H1 (cell line): ENCODE data around the gene XK. TPM values are rescaled to one million over a fixed set of nuclear protein-coding genes. Genes with fewer than 3 reads are reported as not detected.

Source experiments
- CTCF ChIA-PET: fragments of 300-600 bp; sonication (Branson Sonifier 250); formaldehyde crosslinking; loops from one replicate; lab custom pipeline; 2021; ENCODE audit not compliant: partially characterized antibody; lab: Charles Lee
- POLR2A ChIA-PET: fragments of 300-600 bp; sonication (Branson Sonifier 250); formaldehyde crosslinking; loops from one replicate; lab custom pipeline; 2021; ENCODE audit warnings: inconsistent platforms; ENCODE audit not compliant: partially characterized antibody; lab: Charles Lee
- DNase-seq, 2 experiments: peaks; one replicate each; pipeline versions ENCODE4 v3.0.0 to v3.0.0-alpha.2; 2010 to 2022; ENCODE audit warnings: low spot score in 2 of 2, low read depth in 1 of 2, mixed read lengths in 1 of 2
- FAIRE-seq: peaks from 2 replicates; lab custom pipeline; 2011; peaks lifted over from hg19 to GRCh38; lab: Jason Lieb, UNC
- H2AFZ ChIP-seq: 2 replicates; pipeline ENCODE4 v1.8.1; 2012; ENCODE audit warnings: low read length, inconsistent platforms
- H2AK5ac ChIP-seq: 2 replicates; pipeline ENCODE4 v1.6.1; 2013; ENCODE audit warnings: low read depth, low read length
- H2BK120ac ChIP-seq: replicated peaks from 2 replicates; pipeline ENCODE3; 2013; ENCODE audit warnings: low read depth, low read length, inconsistent platforms
- H2BK12ac ChIP-seq: 2 replicates; pipeline ENCODE4 v1.6.1; 2013; ENCODE audit warnings: low read depth, low read length
- H2BK15ac ChIP-seq: 2 replicates; pipeline ENCODE4 v1.6.1; 2013; ENCODE audit warnings: low read length
- H2BK20ac ChIP-seq: 2 replicates; pipeline ENCODE4 v1.6.1; 2013; ENCODE audit warnings: low read length
- H2BK5ac ChIP-seq: 2 replicates; pipeline ENCODE4 v1.6.1; 2013; ENCODE audit warnings: low read depth, low read length
- H3K14ac ChIP-seq: 2 replicates; pipeline ENCODE4 v1.6.1; 2013; ENCODE audit warnings: inconsistent platforms; ENCODE audit not compliant: insufficient read length
- H3K18ac ChIP-seq: 2 replicates; pipeline ENCODE4 v1.6.1; 2013; ENCODE audit warnings: low read length; ENCODE audit errors: extremely low read depth
- H3K23ac ChIP-seq: 2 replicates; pipeline ENCODE4 v1.6.1; 2013; ENCODE audit warnings: inconsistent platforms; ENCODE audit not compliant: insufficient read length
- H3K23me2 ChIP-seq: 2 replicates; pipeline ENCODE4 v1.6.1; 2013; ENCODE audit warnings: low read depth, low read length
- H3K27ac ChIP-seq: 2 replicates; pipeline ENCODE4 v1.6.1; 2011; ENCODE audit warnings: low read depth, low read length, inconsistent platforms
- H3K27me3 ChIP-seq, 4 experiments: replicated peaks in 1 of 4; 1 replicate in 1 of 4; 2 replicates in 3 of 4; pipeline versions ENCODE4 v1.6.1 to v1.8.1; 2011 to 2013; ENCODE audit warnings: low read length in 3 of 4, mild to moderate bottlenecking in 3 of 4, inconsistent platforms in 2 of 4, mixed read lengths in 2 of 4, moderate library complexity in 1 of 4; ENCODE audit not compliant: control insufficient read depth in 3 of 4, insufficient read depth in 3 of 4; ENCODE audit errors: extremely low read depth in 1 of 4
- H3K36me3 ChIP-seq, 4 experiments: 2 replicates each; pipeline versions ENCODE4 v1.6.1 to v1.8.1; 2011 to 2013; ENCODE audit warnings: mild to moderate bottlenecking in 4 of 4, low read length in 3 of 4, moderate library complexity in 2 of 4, control low read depth in 1 of 4, inconsistent platforms in 1 of 4; ENCODE audit not compliant: insufficient read depth in 4 of 4, control insufficient read depth in 2 of 4
- H3K4ac ChIP-seq: replicated peaks from 2 replicates; pipeline ENCODE3; 2013; ENCODE audit warnings: low read length, low read depth, mixed read lengths, inconsistent platforms; ENCODE audit not compliant: insufficient read length
- H3K4me1 ChIP-seq, 4 experiments: replicated peaks in 1 of 4; 1 replicate in 1 of 4; 2 replicates in 3 of 4; pipeline versions ENCODE4 v1.6.1 to v1.8.1; 2011 to 2013; ENCODE audit warnings: low read length in 3 of 4, inconsistent platforms in 2 of 4, mixed read lengths in 1 of 4; ENCODE audit not compliant: insufficient read depth in 4 of 4, control insufficient read depth in 3 of 4
- H3K4me2 ChIP-seq, 2 experiments: 2 replicates each; pipeline versions ENCODE4 v1.6.1 to v1.8.1; 2011 to 2013; ENCODE audit warnings: low read depth in 2 of 2, low read length in 2 of 2, control low read depth in 1 of 2, inconsistent platforms in 1 of 2, mild to moderate bottlenecking in 1 of 2; ENCODE audit not compliant: insufficient read depth in 1 of 2
- H3K4me3 ChIP-seq, 4 experiments: fragments of 200-600, 300-600 bp in 1 of 4; sonication (generic), shearing (Covaris generic), sonication (Bioruptor Twin) in 1 of 4; 2 replicates each; pipeline versions ENCODE4 v1.5.1 to v1.8.1; 2011 to 2016; ENCODE audit warnings: low read length in 4 of 4, low read depth in 3 of 4, control low read depth in 2 of 4, inconsistent platforms in 2 of 4, mild to moderate bottlenecking in 2 of 4, mixed read lengths in 1 of 4, moderate library complexity in 1 of 4; ENCODE audit not compliant: insufficient read depth in 2 of 4; ENCODE audit errors: extremely low read depth in 1 of 4
- H3K56ac ChIP-seq: replicated peaks from 2 replicates; pipeline ENCODE3; 2013; ENCODE audit warnings: low read depth, mild to moderate bottlenecking, mixed read lengths, low read length, inconsistent platforms; ENCODE audit not compliant: insufficient read length
- H3K79me1 ChIP-seq: 2 replicates; pipeline ENCODE4 v1.6.1; 2013; ENCODE audit warnings: low read depth, low read length, control low read depth
- H3K79me2 ChIP-seq, 2 experiments: 2 replicates each; pipeline versions ENCODE4 v1.6.1 to v1.8.1; 2012 to 2013; ENCODE audit warnings: low read length in 2 of 2, mild to moderate bottlenecking in 2 of 2, inconsistent platforms in 1 of 2; ENCODE audit not compliant: insufficient read depth in 2 of 2, control insufficient read depth in 1 of 2
- H3K9ac ChIP-seq, 4 experiments: replicated peaks in 1 of 4; 1 replicate in 1 of 4; 2 replicates in 3 of 4; pipeline versions ENCODE4 v1.6.1 to v1.8.1; 2011 to 2013; ENCODE audit warnings: low read depth in 3 of 4, low read length in 3 of 4, control low read depth in 2 of 4, mild to moderate bottlenecking in 2 of 4, moderate library complexity in 2 of 4, inconsistent platforms in 1 of 4; ENCODE audit errors: extremely low read depth in 1 of 4
- H3K9me3 ChIP-seq, 2 experiments: 2 replicates each; pipeline versions ENCODE4 v1.6.1 to v1.8.1; 2012 to 2013; ENCODE audit warnings: mild to moderate bottlenecking in 2 of 2, moderate library complexity in 2 of 2, control low read depth in 1 of 2, inconsistent platforms in 1 of 2, low read depth in 1 of 2, low read length in 1 of 2, mixed read lengths in 1 of 2; ENCODE audit not compliant: insufficient read depth in 2 of 2
- H4K20me1 ChIP-seq, 2 experiments: replicated peaks in 1 of 2; 2 replicates each; pipeline versions ENCODE3 to v1.8.1; 2011 to 2013; ENCODE audit warnings: inconsistent platforms in 2 of 2, low read length in 2 of 2, mild to moderate bottlenecking in 1 of 2; ENCODE audit not compliant: insufficient read depth in 2 of 2, control insufficient read depth in 1 of 2
- H4K5ac ChIP-seq: 2 replicates; pipeline ENCODE4 v1.6.1; 2013; ENCODE audit warnings: low read length, low read depth, mixed read lengths, inconsistent platforms; ENCODE audit not compliant: insufficient read length
- H4K8ac ChIP-seq: 2 replicates; pipeline ENCODE4 v1.8.0; 2013; ENCODE audit warnings: mild to moderate bottlenecking, moderate library complexity, low read length, inconsistent platforms; ENCODE audit not compliant: insufficient read depth; ENCODE audit errors: extremely low read depth
- H4K91ac ChIP-seq: replicated peaks from 2 replicates; pipeline ENCODE3; 2013; ENCODE audit warnings: low read length, mixed read lengths, inconsistent platforms; ENCODE audit not compliant: insufficient read length
- BACH1 ChIP-seq: IDR thresholded peaks from 2 replicates; pipeline ENCODE4 v1.6.1; 2012; ENCODE audit warnings: low read length, improper control_type of control experiment
- BRCA1 ChIP-seq: IDR thresholded peaks from 2 replicates; pipeline ENCODE4 v1.6.1; 2012; ENCODE audit warnings: low read depth, low read length, improper control_type of control experiment
- CREB1 ChIP-seq: IDR thresholded peaks from 2 replicates; pipeline ENCODE4 v1.6.1; 2012; ENCODE audit warnings: inconsistent platforms
- CTBP2 ChIP-seq: IDR thresholded peaks from 2 replicates; pipeline ENCODE4 v1.7.0; 2011; ENCODE audit warnings: borderline replicate concordance, mild to moderate bottlenecking, moderate library complexity, mixed read lengths, low read length; ENCODE audit not compliant: insufficient read depth, insufficient read length
- EZH2 ChIP-seq: fragments of 200-600 bp; sonication (generic); IDR thresholded peaks from 2 replicates; pipeline ENCODE4 v1.7.1; 2012; ENCODE audit warnings: low read depth, mild to moderate bottlenecking, moderate library complexity, low read length, inconsistent platforms; ENCODE audit not compliant: severe bottlenecking
- GTF2F1 ChIP-seq: IDR thresholded peaks from 2 replicates; pipeline ENCODE4 v1.6.1; 2012; ENCODE audit warnings: low read depth, low read length, improper control_type of control experiment, borderline replicate concordance
- JUND ChIP-seq: IDR thresholded peaks from 2 replicates; pipeline ENCODE4 v1.6.1; 2011; ENCODE audit warnings: mild to moderate bottlenecking, improper control_type of control experiment, low read length
- NANOG ChIP-seq: IDR thresholded peaks from 2 replicates; pipeline ENCODE4 v1.6.1; 2011; ENCODE audit warnings: low read length, low read depth, mild to moderate bottlenecking, inconsistent platforms; ENCODE audit not compliant: insufficient read depth, poor library complexity, severe bottlenecking
- NRF1 ChIP-seq: IDR thresholded peaks from 2 replicates; pipeline ENCODE4 v1.6.1; 2011; ENCODE audit warnings: mild to moderate bottlenecking, low read depth, low read length, improper control_type of control experiment
- RAD21 ChIP-seq, 2 experiments: IDR thresholded peaks in 1 of 2; conservative IDR thresholded peaks in 1 of 2; 2 replicates each; pipeline ENCODE4 v1.6.1; 2011; ENCODE audit warnings: low read depth in 2 of 2, low read length in 2 of 2, improper control_type of control experiment in 1 of 2, inconsistent platforms in 1 of 2, mild to moderate bottlenecking in 1 of 2, moderate library complexity in 1 of 2
- RFX5 ChIP-seq: IDR thresholded peaks from 2 replicates; pipeline ENCODE4 v1.6.1; 2011; ENCODE audit warnings: low read depth, low read length, improper control_type of control experiment, borderline replicate concordance
- SP1 ChIP-seq: IDR thresholded peaks from 2 replicates; pipeline ENCODE4 v1.6.1; 2011; ENCODE audit warnings: low read depth, low read length
- SUZ12 ChIP-seq: fragments of 200-600 bp; sonication (generic); IDR thresholded peaks from 2 replicates; pipeline ENCODE4 v1.6.1; 2012; ENCODE audit warnings: mild to moderate bottlenecking, inconsistent platforms, low read length, moderate library complexity, mixed read lengths
- TEAD4 ChIP-seq: IDR thresholded peaks from 2 replicates; pipeline ENCODE4 v1.6.1; 2012; ENCODE audit warnings: low read depth, low read length, inconsistent platforms, mixed read lengths
- WGBS, 2 experiments: shearing (Covaris generic) in 1 of 2; methylation state at CpG; one replicate each; pipeline versions ENCODE4 v1.1.6 to v1.1.7; 2013 to 2015; ENCODE audit warnings: low lambda C conversion rate in 2 of 2, mixed read lengths in 2 of 2, inconsistent platforms in 1 of 2, low coverage in 1 of 2, missing lambda C conversion rate in 1 of 2; ENCODE audit not compliant: insufficient replicate concordance in 2 of 2, insufficient coverage in 1 of 2, insufficient read length in 1 of 2; ENCODE audit errors: extremely low coverage in 1 of 2, missing lambda C conversion rate in 1 of 2; 5-methylcytosine and 5-hydroxymethylcytosine counted together
- polyA plus RNA-seq, 7 experiments: library from polyadenylated mRNA; depleted of rRNA in 3 of 7; stranded (reverse) in 5 of 7; unstranded in 2 of 7; fragments of >200 nt in 5 of 7; fragments of 200-250 nt in 2 of 7; gene quantifications; 1 replicate in 5 of 7; 2 replicates in 1 of 7; 4 replicates in 1 of 7; pipeline versions ENCODE4 v1.2.1 to v1.2.3, GENCODE V29; 2011 to 2013; ENCODE audit warnings: missing spikeins in 2 of 7, mixed read lengths in 2 of 7
- total RNA-seq: library from RNA; stranded (reverse); fragmentation: NEBNext Ultra II Directional; extraction: Animal tissue kit (Norgen Biotek cat#: 25700); gene quantifications from 2 replicates; pipeline ENCODE4 v1.2.1, GENCODE V29; 2021

Gene XK
- total and polyA plus RNA-seq, 2 of the 8 experiments (the other 6 are each of a cell fraction or from before 2014, with no cell fraction given) = 0.76 to 0.84 TPM

DNA sequence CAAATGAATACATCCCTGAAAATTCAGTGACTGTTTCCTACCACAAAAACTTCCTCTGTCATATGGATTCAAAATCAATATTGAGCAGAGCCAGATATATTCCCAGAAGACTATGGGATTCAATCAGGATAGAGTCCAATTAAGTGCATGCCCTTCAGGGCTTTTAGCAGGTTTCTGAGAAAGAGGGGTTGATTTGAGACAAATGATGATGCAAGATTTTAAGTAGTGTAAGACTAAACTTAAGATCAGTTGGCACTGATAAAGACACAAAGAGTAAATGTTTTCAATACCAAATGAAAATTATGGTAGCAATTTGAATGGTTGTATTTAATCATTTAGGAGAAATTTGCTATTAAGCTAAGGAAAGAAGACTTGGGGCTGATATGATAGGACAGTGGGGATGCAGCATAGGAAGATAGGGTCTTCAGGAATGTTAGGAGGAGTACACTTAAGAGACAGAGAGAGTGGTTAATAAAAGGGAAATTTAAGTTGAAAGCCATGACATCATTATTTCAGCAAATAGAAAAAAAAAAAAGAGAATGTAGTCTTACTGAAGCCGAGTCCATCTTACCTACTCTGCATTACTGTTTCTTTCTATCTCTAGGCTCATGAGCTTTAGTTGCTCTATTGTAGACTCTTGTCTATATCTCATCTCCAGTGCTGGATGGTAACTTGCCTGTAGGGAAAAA, 32.0 kb upstream of the XK start:
- FAIRE-seq (no peak), DNase-seq (no peak)
- Histone ChIP-seq H2BK20ac (no peak overlapping the region), H2BK120ac (no peak overlapping the region), H2BK15ac (no peak overlapping the region), H4K5ac (no peak overlapping the region), H3K36me3 (no peaks in the 10 kb centered on the region), H4K91ac (no peak overlapping the region), H2BK5ac (no peak overlapping the region), H4K8ac (no peak overlapping the region), H2AK5ac (no peak overlapping the region), H4K20me1 (no peaks in the 10 kb centered on the region), H3K23ac (no peak overlapping the region), H3K27ac (no peak overlapping the region), H3K14ac (no peak overlapping the region), H3K9ac (no peak overlapping the region), H3K23me2 (no peaks in the 10 kb centered on the region), H3K4me3 (no peak overlapping the region), H3K79me1 (no peaks in the 10 kb centered on the region), H3K9me3 (no peaks in the 10 kb centered on the region), H2AFZ (no peak overlapping the region), H3K4ac (no peak overlapping the region), H3K27me3 (no peaks in the 10 kb centered on the region), H2BK12ac (no peak overlapping the region), H3K56ac (no peak overlapping the region), H3K4me2 (no peak overlapping the region), H3K79me2 (no peaks in the 10 kb centered on the region), H3K4me1 (no peaks in the 10 kb centered on the region; a peak in 1 of 7 replicates), H3K18ac (no peak overlapping the region)
- ChIA-PET CTCF (interaction anchor here (0.7 kb wide), 2 partner anchors 268 to 355 kb away, joined by 3 to 4 read pairs; no protein-coding TSS in a partner anchor), POLR2A (no interaction called here)
- 100% methylated on average over 1 of the region's 1 CpG; no CpG with 5 or more reads in 1 of the 2 experiments for WGBS, 2 experiments
- TF ChIP-seq BRCA1 (no peak), EZH2 (no peak), CTBP2 (no peak), TEAD4 (no peak), NRF1 (no peak), SUZ12 (no peak), SP1 (no peak), GTF2F1 (no peak), BACH1 (no peak), NANOG (no peak), RFX5 (no peak), CREB1 (no peak), RAD21 (IDR thresholded peaks at IDR 0.05 in 1 of 2, conservative IDR thresholded peaks at IDR 0.05 in 1 of 2; ENCODE audit: low read depth in 2 of 2, low read length in 2 of 2) (no peak), JUND (no peak)
